Osteoblast (primary cell): ENCODE results near the gene CRY1. TPM values are rescaled to one million over a fixed set of nuclear protein-coding genes. Genes with fewer than 3 reads are reported as not detected.

Experiments
- DNase-seq: peaks from one replicate; pipeline ENCODE4 v3.0.0; 2011; ENCODE audit warnings: low spot score, mixed read lengths; ENCODE audit not compliant: insufficient read length; ENCODE audit errors: missing footprints
- H2AFZ ChIP-seq: 2 replicates; pipeline ENCODE4 v1.6.0; 2011; ENCODE audit warnings: mild to moderate bottlenecking, low read length
- H3K27ac ChIP-seq: 2 replicates; pipeline ENCODE4 v1.5.1; 2011; ENCODE audit warnings: mild to moderate bottlenecking, low read depth, low read length, moderate library complexity
- H3K27me3 ChIP-seq: 2 replicates; pipeline ENCODE4 v1.6.0; 2012; ENCODE audit warnings: mild to moderate bottlenecking, control low read depth, inconsistent platforms, low read length, moderate library complexity; ENCODE audit not compliant: insufficient read depth
- H3K36me3 ChIP-seq: 2 replicates; pipeline ENCODE4 v1.5.1; 2011; ENCODE audit warnings: mild to moderate bottlenecking, low read length, control low read depth, moderate library complexity; ENCODE audit not compliant: insufficient read depth
- H3K4me1 ChIP-seq: 2 replicates; pipeline ENCODE4 v1.5.1; 2011; ENCODE audit warnings: mild to moderate bottlenecking, low read length, control low read depth, moderate library complexity; ENCODE audit not compliant: insufficient read depth
- H3K4me2 ChIP-seq: 2 replicates; pipeline ENCODE4 v1.6.0; 2011; ENCODE audit warnings: mild to moderate bottlenecking, low read length; ENCODE audit not compliant: insufficient read depth
- H3K4me3 ChIP-seq: fragments of 200-600 bp; sonication (generic); 3 replicates; pipeline ENCODE4 v1.5.1; 2012; ENCODE audit warnings: mild to moderate bottlenecking, low read length, inconsistent platforms; ENCODE audit not compliant: insufficient read depth
- H3K79me2 ChIP-seq: 2 replicates; pipeline ENCODE4 v1.6.0; 2012; ENCODE audit warnings: mild to moderate bottlenecking, low read length, control low read depth, inconsistent platforms; ENCODE audit not compliant: insufficient read depth
- H3K9me3 ChIP-seq: 2 replicates; pipeline ENCODE4 v1.5.1; 2011; ENCODE audit warnings: low read depth, low read length, control low read depth
- H4K20me1 ChIP-seq: 2 replicates; pipeline ENCODE4 v1.6.0; 2012; ENCODE audit warnings: mild to moderate bottlenecking, low read length, control low read depth; ENCODE audit not compliant: insufficient read depth
- CTCF ChIP-seq: IDR thresholded peaks from 2 replicates; pipeline ENCODE4 v1.5.1; 2011; ENCODE audit warnings: mild to moderate bottlenecking, low read depth, low read length, moderate library complexity; ENCODE audit errors: extremely low read depth
- total RNA-seq: library from RNA; depleted of rRNA; stranded (reverse); fragments of >200 nt; gene quantifications from 2 replicates; pipeline ENCODE4 v1.2.3, GENCODE V29; 2012

Gene CRY1
- total RNA-seq, 1 donor: 18.1 TPM

DNA sequence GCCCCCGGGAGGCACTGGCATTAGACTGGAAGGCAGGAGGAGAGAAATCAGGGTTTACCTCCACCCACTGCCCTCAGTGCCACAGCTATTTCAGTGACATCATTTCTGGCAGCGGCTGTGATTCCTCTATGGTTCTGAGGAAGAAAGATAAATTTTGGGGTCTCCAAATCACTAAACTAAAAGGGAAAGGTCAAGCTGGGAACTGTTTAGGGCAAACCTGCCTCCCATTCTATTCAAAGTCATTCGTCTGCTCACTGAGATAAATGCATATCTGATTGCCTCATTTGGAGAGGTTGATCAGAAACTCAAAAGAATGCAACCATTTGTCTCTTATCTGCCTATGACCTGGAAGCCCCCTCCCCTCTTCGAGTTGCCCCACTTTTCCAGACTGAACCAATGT lies 14.0 kb upstream of the CRY1 start:
- Histone ChIP-seq H3K79me2 (no peaks in the 10 kb centered on the region), H2AFZ (no peak overlapping the region), H4K20me1 (no peaks in the 10 kb centered on the region), H3K27ac (no peak overlapping the region), H3K27me3 (no peaks in the 10 kb centered on the region), H3K4me1 (peaks cover 7% of the 10 kb centered on the region), H3K4me2 (no peak overlapping the region), H3K9me3 (no peaks in the 10 kb centered on the region), H3K36me3 (no peaks in the 10 kb centered on the region), H3K4me3 (no peak overlapping the region)
- no peak for DNase-seq
- TF ChIP-seq CTCF: no peak

DNA sequence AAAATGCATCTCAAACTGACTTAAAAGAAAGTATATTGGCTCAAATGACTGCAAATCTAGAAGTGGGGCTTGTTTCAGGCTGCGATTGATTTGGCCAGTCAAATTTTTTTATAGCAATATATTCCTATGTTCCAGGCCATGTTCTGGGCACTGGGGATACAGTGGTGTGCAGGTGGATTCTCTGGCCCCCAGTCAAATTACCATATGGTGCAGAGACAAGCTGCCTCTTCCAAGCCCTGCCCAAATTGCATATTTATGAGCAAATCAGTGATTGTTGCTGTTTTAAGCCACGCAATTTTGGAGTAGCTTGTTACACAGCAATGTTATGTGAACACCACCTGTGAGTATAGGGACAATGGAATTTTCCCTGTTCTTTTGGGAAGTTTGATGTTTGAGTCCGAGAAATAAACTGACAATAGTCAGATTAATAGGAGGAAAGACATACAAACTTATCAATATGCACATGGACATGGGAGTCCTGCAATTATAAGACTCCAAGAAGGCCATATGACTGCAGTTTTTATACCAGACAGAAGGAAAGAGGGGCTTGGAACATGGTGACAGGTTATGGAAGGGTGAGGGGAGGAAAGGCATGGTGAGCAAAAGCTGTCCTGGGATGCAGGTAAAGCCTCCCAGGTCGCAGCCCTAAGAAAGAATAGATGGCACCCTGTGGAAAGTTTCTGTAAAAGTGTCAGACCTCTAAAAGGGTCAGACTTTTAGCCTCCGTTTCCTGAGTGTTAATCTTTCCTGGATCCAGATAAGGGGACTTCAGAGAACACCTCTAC lies 13.1 kb upstream of the CRY1 start:
- no peaks in the 10 kb centered on the region for H3K27me3 ChIP-seq
- TF ChIP-seq CTCF: no peak
- H3K9me3 ChIP-seq: no peaks in the 10 kb centered on the region
- no peaks in the 10 kb centered on the region for H3K36me3 ChIP-seq
- no peaks in the 10 kb centered on the region for H4K20me1 ChIP-seq
- H3K4me1 ChIP-seq: peaks cover 7% of the 10 kb centered on the region
- no peak overlapping the region for H3K27ac ChIP-seq
- no peak for DNase-seq
- H3K4me3 ChIP-seq: no peak overlapping the region
- H3K79me2 ChIP-seq: no peaks in the 10 kb centered on the region
- no peak overlapping the region for H3K4me2 ChIP-seq
- no peak overlapping the region for H2AFZ ChIP-seq

DNA sequence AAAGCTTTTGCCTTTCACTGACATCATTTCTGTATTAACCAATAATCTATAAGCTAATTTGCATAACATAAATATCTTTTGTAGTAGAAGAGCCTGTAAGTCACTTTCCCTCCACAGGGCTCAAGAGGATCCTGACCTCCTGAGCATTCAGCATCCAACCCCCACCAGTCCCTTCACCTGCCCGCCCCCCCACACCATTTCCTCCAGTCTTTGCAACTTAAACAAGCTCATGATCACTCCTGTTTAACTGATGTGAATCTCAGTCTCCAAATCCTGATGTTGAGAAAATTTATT lies 12.0 kb upstream of the CRY1 start:
- no peak overlapping the region for H3K4me3 ChIP-seq
- no peaks in the 10 kb centered on the region for H3K36me3 ChIP-seq
- H3K9me3 ChIP-seq: no peaks in the 10 kb centered on the region
- no peak overlapping the region for H3K27ac ChIP-seq
- H3K27me3 ChIP-seq: no peaks in the 10 kb centered on the region
- no peak overlapping the region for H3K4me2 ChIP-seq
- TF ChIP-seq CTCF: no peak
- no peaks in the 10 kb centered on the region for H4K20me1 ChIP-seq
- H2AFZ ChIP-seq: no peak overlapping the region
- H3K79me2 ChIP-seq: no peaks in the 10 kb centered on the region
- no peak for DNase-seq
- H3K4me1 ChIP-seq: peaks cover 5% of the 10 kb centered on the region

GRCh38 chr12:107103516-107103915 lies 10.2 kb upstream of the CRY1 start:
- no peaks in the 10 kb centered on the region for H3K9me3 ChIP-seq
- no peak for TF ChIP-seq CTCF

More at GRCh38 chr12:107103516-107103915, 10.2 kb upstream of the CRY1 start:
- Histone ChIP-seq H3K27me3 (no peaks in the 10 kb centered on the region), H3K27ac (no peak overlapping the region), H4K20me1 (no peaks in the 10 kb centered on the region), H3K36me3 (no peaks in the 10 kb centered on the region), H3K4me1 (no peaks in the 10 kb centered on the region), H3K4me2 (no peak overlapping the region), H2AFZ (no peak overlapping the region), H3K4me3 (no peak overlapping the region), H3K79me2 (no peaks in the 10 kb centered on the region)
- DNase-seq: no peak
